HG03196 (cell line): ENCODE results near the gene CRABP1.

Experiments used
- ATAC-seq: cut with Tn5 transposase; IDR thresholded peaks from one replicate; pipeline ENCODE4 v1.9.1; 2021; ENCODE audit not compliant: unreplicated experiment

CRABP1 gene

GRCh38 chr15:78316283-78317083 lies 23.7 kb upstream of the CRABP1 start:
- no peak for ATAC-seq

- no peak for ATAC-seq
These were observed 22.9 kb upstream of the CRABP1 start for GRCh38 chr15:78317145-78317836.

- ATAC-seq, result no peak
These were observed 20.6 kb upstream of the CRABP1 start for GRCh38 chr15:78319588-78319987.

- no peak for ATAC-seq
These were observed 20.0 kb upstream of the CRABP1 start for GRCh38 chr15:78320183-78320582.

- no peak for ATAC-seq
These were observed 19.0 kb upstream of the CRABP1 start for GRCh38 chr15:78321041-78321570.

- no peak for ATAC-seq
These were observed 18.4 kb upstream of the CRABP1 start for GRCh38 chr15:78321786-78322185.

GRCh38 chr15:78322243-78322642 lies 17.9 kb upstream of the CRABP1 start:
- no peak for ATAC-seq

- ATAC-seq, result no peak
These were observed 17.2 kb upstream of the CRABP1 start for GRCh38 chr15:78322724-78323521.

- no peak for ATAC-seq
These were observed 16.5 kb upstream of the CRABP1 start for GRCh38 chr15:78323693-78324092.

- ATAC-seq, result no peak
These were observed 16.0 kb upstream of the CRABP1 start for GRCh38 chr15:78324144-78324543.

- ATAC-seq, result no peak
These were observed 14.9 kb upstream of the CRABP1 start for GRCh38 chr15:78325092-78325843.

- ATAC-seq, result no peak
These were observed 12.7 kb upstream of the CRABP1 start for GRCh38 chr15:78327466-78327865.

- ATAC-seq, result no peak
These were observed 10.5 kb upstream of the CRABP1 start for GRCh38 chr15:78329625-78330024.

GRCh38 chr15:78334845-78335244 lies 5.3 kb upstream of the CRABP1 start:
- ATAC-seq, result no peak

- ATAC-seq, result no peak
These were observed 4.2 kb upstream of the CRABP1 start for GRCh38 chr15:78335985-78336384.

GRCh38 chr15:78338781-78339180 lies 1.4 kb upstream of the CRABP1 start:
- ATAC-seq, result no peak

GRCh38 chr15:78339559-78339958 lies 594 bp upstream of the CRABP1 start:
- no peak for ATAC-seq

- no peak for ATAC-seq
These were observed 1.2 kb downstream of the CRABP1 start for GRCh38 chr15:78341057-78341987.

GRCh38 chr15:78342021-78342420 lies 1.9 kb downstream of the CRABP1 start:
- ATAC-seq, result no peak
